Tongue (tissue), 2 donors: Measurements from ENCODE around the gene ULK1. TPM values are rescaled to one million over a fixed set of nuclear protein-coding genes. Genes with fewer than 3 reads are reported as not detected.

ENCODE experiments used
- small RNA-seq: library from RNA; depleted of rRNA; stranded (forward); fragments of <200 nt; gene quantifications from one replicate; pipeline ENCODE3, GENCODE V24; 2014; ENCODE audit warnings: low replicate concordance
- total RNA-seq: library from RNA; depleted of rRNA; stranded (reverse); fragments of >200 nt; gene quantifications from one replicate; pipeline ENCODE4 v1.2.3, GENCODE V29; 2014

The ULK1 gene
- total RNA-seq, 1 donor from 2014 or later, result 15.6 TPM

Small RNA genes lying within 50 kb of the gene (small RNA-seq; reads per million reads assigned to genes)
- gene AC131009.3, result not detected

Other genes starting within 250 kb of the ULK1 start
- 34.5 TPM for gene SFSWAP, start 183.5 kb upstream of the ULK1 start, total RNA-seq
- 6.8 TPM for gene MMP17, start 66.2 kb upstream of the ULK1 start, total RNA-seq
- 10.1 TPM for gene PUS1, start 34.7 kb downstream of the ULK1 start, total RNA-seq
- gene EP400, start 55.3 kb downstream of the ULK1 start, total RNA-seq, result 20.3 TPM
- 6.9 TPM for gene DDX51, start 249.7 kb downstream of the ULK1 start, total RNA-seq
- 5.0 TPM for gene NOC4L, start 249.8 kb downstream of the ULK1 start, total RNA-seq